ENCODE results near the gene PPP4R4.

PPP4R4 gene

GRCh38 chr14:94157197-94157596, 16.9 kb upstream of the PPP4R4 start:
- no peak for DNase-seq (ENCODE audit: low read depth, low spot score)
- H3K4me3 ChIP-seq (ENCODE audit: low read depth, low read length): no peak overlapping the region
- in situ Hi-C loops (cut with HindIII; ENCODE audit: low sequenced_read_pairs): no loop called here
- TF ChIP-seq, protein P1, sequence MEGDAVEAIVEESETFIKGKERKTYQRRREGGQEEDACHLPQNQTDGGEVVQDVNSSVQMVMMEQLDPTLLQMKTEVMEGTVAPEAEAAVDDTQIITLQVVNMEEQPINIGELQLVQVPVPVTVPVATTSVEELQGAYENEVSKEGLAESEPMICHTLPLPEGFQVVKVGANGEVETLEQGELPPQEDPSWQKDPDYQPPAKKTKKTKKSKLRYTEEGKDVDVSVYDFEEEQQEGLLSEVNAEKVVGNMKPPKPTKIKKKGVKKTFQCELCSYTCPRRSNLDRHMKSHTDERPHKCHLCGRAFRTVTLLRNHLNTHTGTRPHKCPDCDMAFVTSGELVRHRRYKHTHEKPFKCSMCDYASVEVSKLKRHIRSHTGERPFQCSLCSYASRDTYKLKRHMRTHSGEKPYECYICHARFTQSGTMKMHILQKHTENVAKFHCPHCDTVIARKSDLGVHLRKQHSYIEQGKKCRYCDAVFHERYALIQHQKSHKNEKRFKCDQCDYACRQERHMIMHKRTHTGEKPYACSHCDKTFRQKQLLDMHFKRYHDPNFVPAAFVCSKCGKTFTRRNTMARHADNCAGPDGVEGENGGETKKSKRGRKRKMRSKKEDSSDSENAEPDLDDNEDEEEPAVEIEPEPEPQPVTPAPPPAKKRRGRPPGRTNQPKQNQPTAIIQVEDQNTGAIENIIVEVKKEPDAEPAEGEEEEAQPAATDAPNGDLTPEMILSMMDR (IDR thresholded peaks at IDR 0.05; ENCODE audit: low read depth, low read length): no peak

DNA sequence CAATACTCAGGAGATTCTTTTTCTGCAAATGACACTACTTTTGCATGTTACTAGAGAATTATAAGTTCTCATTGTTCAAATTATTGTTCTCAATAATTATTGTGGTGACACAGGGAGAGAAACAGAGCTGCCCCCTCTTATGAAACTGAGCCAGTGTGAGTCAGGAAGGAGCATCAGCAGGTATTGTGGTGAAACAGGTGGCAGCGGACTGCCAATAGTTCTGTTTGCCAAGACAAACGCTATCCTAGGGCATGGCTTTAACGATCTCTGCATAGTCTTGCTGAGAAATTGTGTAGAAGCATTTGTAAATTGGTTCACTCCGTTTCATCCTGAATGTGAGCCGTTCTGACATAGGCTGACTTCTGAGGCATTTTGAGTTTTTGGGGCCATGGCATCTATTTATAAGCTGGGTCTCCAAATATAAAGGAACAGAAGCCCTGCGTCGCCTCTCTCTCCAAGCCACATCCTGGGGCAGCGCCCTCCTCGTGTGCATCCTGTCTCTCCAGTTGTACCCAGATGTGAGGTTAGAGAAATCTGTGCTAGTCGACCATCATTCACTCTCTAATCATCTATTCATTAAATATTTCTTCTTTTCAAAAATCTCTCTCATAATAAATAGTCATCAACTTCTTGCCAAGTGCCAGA, 15.8 kb upstream of the PPP4R4 start:
- in situ Hi-C loops (cut with HindIII; ENCODE audit: low sequenced_read_pairs): no loop called here
- DNase-seq (ENCODE audit: low read depth, low spot score): no peak
- TF ChIP-seq, protein P1 (IDR thresholded peaks at IDR 0.05; ENCODE audit: low read depth, low read length): no peak
- no peak overlapping the region for H3K4me3 ChIP-seq (ENCODE audit: low read depth, low read length)

GRCh38 chr14:94161058-94161457, 13.1 kb upstream of the PPP4R4 start:
- in situ Hi-C loops (cut with HindIII; ENCODE audit: low sequenced_read_pairs): no loop called here
- H3K4me3 ChIP-seq (ENCODE audit: low read depth, low read length): no peak overlapping the region
- TF ChIP-seq, protein P1 (IDR thresholded peaks at IDR 0.05; ENCODE audit: low read depth, low read length): no peak
- no peak for DNase-seq (ENCODE audit: low read depth, low spot score)

GRCh38 chr14:94161981-94162380, 12.1 kb upstream of the PPP4R4 start:
- in situ Hi-C loops (cut with HindIII; ENCODE audit: low sequenced_read_pairs): no loop called here
- DNase-seq (ENCODE audit: low read depth, low spot score): peak; percentile 17
- TF ChIP-seq, protein P1 (IDR thresholded peaks at IDR 0.05; ENCODE audit: low read depth, low read length): no peak
- no peak overlapping the region for H3K4me3 ChIP-seq (ENCODE audit: low read depth, low read length)

GRCh38 chr14:94162466-94162865, 11.7 kb upstream of the PPP4R4 start:
- TF ChIP-seq, protein P1 (IDR thresholded peaks at IDR 0.05; ENCODE audit: low read depth, low read length): no peak
- H3K4me3 ChIP-seq (ENCODE audit: low read depth, low read length): no peak overlapping the region
- in situ Hi-C loops (cut with HindIII; ENCODE audit: low sequenced_read_pairs): no loop called here
- no peak for DNase-seq (ENCODE audit: low read depth, low spot score)

- no peak for DNase-seq (ENCODE audit: low read depth, low spot score)
- TF ChIP-seq, protein P1 (IDR thresholded peaks at IDR 0.05; ENCODE audit: low read depth, low read length): no peak
- in situ Hi-C loops (cut with HindIII; ENCODE audit: low sequenced_read_pairs): no loop called here
- H3K4me3 ChIP-seq (ENCODE audit: low read depth, low read length): no peak overlapping the region
Measured at GRCh38 chr14:94163796-94164195, 10.3 kb upstream of the PPP4R4 start.
